CD1c-positive myeloid dendritic cell (primary cell): ENCODE measurements around the gene CEACAM3.

Source experiments
- DNase-seq: peaks from one replicate; pipeline ENCODE4 v3.0.0-alpha.2; 2016; ENCODE audit errors: extremely low spot score

CEACAM3 gene

GRCh38 chr19:41792513-41793413 is 3.6 kb upstream of the CEACAM3 start:
- DNase-seq, result peak; percentile 76

GRCh38 chr19:41793414-41793727 is 3.0 kb upstream of the CEACAM3 start:
- DNase-seq, result no peak

GRCh38 chr19:41795031-41795461 is 1.3 kb upstream of the CEACAM3 start:
- peak; percentile 87 for DNase-seq

GRCh38 chr19:41796901-41797300 is 514 bp downstream of the CEACAM3 start:
- no peak for DNase-seq

- DNase-seq, result no peak
Observed at GRCh38 chr19:41799444-41800000, 3.1 kb downstream of the CEACAM3 start.

- DNase-seq, result no peak
Observed at GRCh38 chr19:41801031-41801430, 4.6 kb downstream of the CEACAM3 start.

GRCh38 chr19:41801792-41802211 is 5.4 kb downstream of the CEACAM3 start:
- DNase-seq, result peak; percentile 89

- no peak for DNase-seq
Observed at GRCh38 chr19:41802770-41803169, 6.4 kb downstream of the CEACAM3 start.

GRCh38 chr19:41804336-41804735 is 7.9 kb downstream of the CEACAM3 start:
- DNase-seq, result peak; percentile 15

GRCh38 chr19:41807176-41807575 is 10.8 kb downstream of the CEACAM3 start:
- DNase-seq, result no peak

GRCh38 chr19:41808663-41809566 is 12.5 kb downstream of the CEACAM3 start:
- DNase-seq, result peak; percentile 55

GRCh38 chr19:41810301-41810700 is 13.9 kb downstream of the CEACAM3 start:
- no peak for DNase-seq

- DNase-seq, result peak; percentile 90
Observed at GRCh38 chr19:41811036-41811435, 14.6 kb downstream of the CEACAM3 start.

- DNase-seq, result no peak
Observed at GRCh38 chr19:41811981-41812380, 15.6 kb downstream of the CEACAM3 start.

- DNase-seq, result no peak
Observed at GRCh38 chr19:41813911-41814310, 17.5 kb downstream of the CEACAM3 start.

- no peak for DNase-seq
Observed at GRCh38 chr19:41815301-41815700, 18.9 kb downstream of the CEACAM3 start.

GRCh38 chr19:41816761-41817160 is 20.4 kb downstream of the CEACAM3 start:
- DNase-seq, result no peak

GRCh38 chr19:41821003-41821735 is 24.8 kb downstream of the CEACAM3 start:
- DNase-seq, result peak; percentile 79

- no peak for DNase-seq
Observed at GRCh38 chr19:41837981-41838708, 41.8 kb downstream of the CEACAM3 start.

- DNase-seq, result no peak
Observed at GRCh38 chr19:41839211-41839610, 42.8 kb downstream of the CEACAM3 start.

- DNase-seq, result no peak
Observed at GRCh38 chr19:41843371-41843770, 47.0 kb downstream of the CEACAM3 start.
